Activated T-helper 2 cell treated with anti-CD3 and anti-CD28 coated beads, Interferon-gamma antibody, Interleukin-2, Interleukin-4, amounts not matched to agents 10 μg/mL and 5 μg/mL and 100 μg/mL, durations not matched to agents 14 hours and 24 hours and 36 hours (primary cell): ENCODE results near the gene ADCY7. TPM values are rescaled to one million over a fixed set of nuclear protein-coding genes. Genes with fewer than 3 reads are reported as not detected.
"Not testable (repeated sequence)": the region's sequence is repeated elsewhere in the genome, so short reads cannot be mapped to it uniquely, and the experiment has no call there.

Experiments
- DNase-seq: peaks from one replicate; pipeline ENCODE4 v3.0.0; 2021; ENCODE audit warnings: low spot score
- H3K27ac Mint-ChIP-seq: one replicate; pipeline ENCODE4 v1.8.0; 2021; ENCODE audit warnings: mixed read lengths
- H3K27me3 Mint-ChIP-seq: one replicate; pipeline ENCODE4 v1.8.0; 2021; ENCODE audit warnings: low read depth, mixed read lengths
- H3K36me3 Mint-ChIP-seq: one replicate; pipeline ENCODE4 v1.8.0; 2021; ENCODE audit warnings: low read depth, mixed read lengths
- H3K4me1 Mint-ChIP-seq: one replicate; pipeline ENCODE4 v1.8.0; 2021; ENCODE audit warnings: low read depth, mixed read lengths
- H3K4me3 Mint-ChIP-seq: one replicate; pipeline ENCODE4 v1.8.0; 2021; ENCODE audit warnings: low read depth, mild to moderate bottlenecking, moderate library complexity, mixed read lengths
- H3K9me3 Mint-ChIP-seq: one replicate; pipeline ENCODE4 v1.8.0; 2021; ENCODE audit warnings: mixed read lengths
- intact Hi-C: fragments of 100-400 bp; cut with micrococcal nuclease; formaldehyde crosslinking; loops from one replicate; pipeline ENCODE4 v1.15.1; 2023
- total RNA-seq: library from RNA; stranded (reverse); gene quantifications from 2 replicates; pipeline ENCODE4 v1.2.3, GENCODE V29; 2022

The ADCY7 gene
- total RNA-seq, 1 donor from 2014 or later, result 89.5 TPM

- no peak for DNase-seq
- Mint-ChIP-seq H3K4me3 (no peak overlapping the region), H3K9me3 (no peaks in the 10 kb centered on the region), H3K27ac (no peak overlapping the region), H3K36me3 (peaks cover 61% of the 10 kb centered on the region), H3K4me1 (peaks cover 34% of the 10 kb centered on the region), H3K27me3 (no peaks in the 10 kb centered on the region)
- intact Hi-C loops, result loop anchor here (2.0 to 10.0 kb wide), 3 partner anchors 41 to 111 kb away; partner anchors contain the start of gene BRD7
Observed at GRCh38 chr16:50326264-50326663, 59.9 kb downstream of the ADCY7 start.

GRCh38 chr16:50326835-50327465 is 60.6 kb downstream of the ADCY7 start:
- peak overlapping the region; percentile 70 for H3K27ac Mint-ChIP-seq
- H3K4me1 Mint-ChIP-seq, result peaks cover 37% of the 10 kb centered on the region
- H3K9me3 Mint-ChIP-seq, result no peaks in the 10 kb centered on the region
- DNase-seq, result peak; percentile 61
- H3K4me3 Mint-ChIP-seq, result no peak overlapping the region
- intact Hi-C loops, result loop anchor here (1.0 to 10.0 kb wide), 5 partner anchors 11 to 112 kb away; partner anchors contain the start of gene BRD7
- peaks cover 61% of the 10 kb centered on the region for H3K36me3 Mint-ChIP-seq
- H3K27me3 Mint-ChIP-seq, result no peaks in the 10 kb centered on the region

DNA sequence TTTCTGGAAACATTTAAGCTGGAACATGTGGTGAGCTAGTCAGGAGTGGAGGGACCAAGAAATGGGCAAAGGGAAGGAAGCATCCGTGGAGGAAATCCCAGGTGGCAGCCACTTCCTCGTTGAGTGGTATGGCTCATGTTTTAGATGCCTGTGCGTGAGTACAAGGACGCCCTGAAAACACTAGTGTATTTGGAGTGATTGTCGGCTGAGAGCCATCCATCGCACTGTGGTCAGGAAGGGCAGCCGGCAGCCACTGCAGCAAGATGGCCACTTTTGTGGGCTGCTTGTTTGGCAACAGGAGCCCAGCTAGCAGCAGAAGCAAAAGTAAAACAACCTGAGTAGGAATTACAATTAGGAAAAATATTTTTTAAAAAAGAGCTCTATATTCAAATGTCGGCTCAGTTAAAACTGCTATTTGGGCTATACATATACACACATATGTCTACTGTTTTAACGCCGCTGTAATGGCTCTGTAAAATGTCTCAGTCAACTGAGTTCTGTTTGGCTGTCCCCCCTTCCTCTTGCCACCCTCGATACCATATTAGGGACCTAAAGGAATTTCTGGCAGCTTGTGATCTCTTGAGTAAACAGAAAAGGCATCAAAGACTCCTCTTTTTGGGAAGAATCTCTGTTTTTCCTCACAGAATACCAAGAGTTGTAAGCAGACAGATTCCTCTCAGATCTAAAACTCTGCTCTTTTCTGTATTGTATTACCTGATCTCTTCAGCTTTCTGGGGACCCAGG is 63.3 kb downstream of the ADCY7 start:
- Mint-ChIP-seq H3K4me3 (no peak overlapping the region), H3K27ac (no peak overlapping the region), H3K9me3 (peaks cover 4% of the 10 kb centered on the region), H3K27me3 (no peaks in the 10 kb centered on the region), H3K4me1 (peaks cover 25% of the 10 kb centered on the region), H3K36me3 (peaks cover 68% of the 10 kb centered on the region)
- no peak for DNase-seq
- intact Hi-C loops, result loop anchor here (5.0 to 10.0 kb wide), 3 partner anchors 38 to 305 kb away; partner anchors contain the start of genes BRD7 and CNEP1R1

GRCh38 chr16:50331570-50331969 is 65.2 kb downstream of the ADCY7 start:
- DNase-seq, result no peak
- peak overlapping the region; percentile 27 for H3K27ac Mint-ChIP-seq
- H3K27me3 Mint-ChIP-seq, result no peaks in the 10 kb centered on the region
- H3K4me3 Mint-ChIP-seq, result no peak overlapping the region
- H3K9me3 Mint-ChIP-seq, result peaks cover 4% of the 10 kb centered on the region
- intact Hi-C loops, result loop anchor here (10.0 kb wide), 1 partner anchor 307 kb away; the partner anchor contains the start of gene CNEP1R1
- H3K36me3 Mint-ChIP-seq, result peaks cover 66% of the 10 kb centered on the region
- peaks cover 35% of the 10 kb centered on the region for H3K4me1 Mint-ChIP-seq

GRCh38 chr16:50332599-50332998 is 66.2 kb downstream of the ADCY7 start:
- no peak for DNase-seq
- peaks cover 4% of the 10 kb centered on the region for H3K9me3 Mint-ChIP-seq
- peak overlapping the region; percentile 18 for H3K27ac Mint-ChIP-seq
- peaks cover 28% of the 10 kb centered on the region for H3K4me1 Mint-ChIP-seq
- intact Hi-C loops, result loop anchor here (10.0 kb wide), 1 partner anchor 308 kb away; the partner anchor contains the start of gene CNEP1R1
- H3K36me3 Mint-ChIP-seq, result peaks cover 66% of the 10 kb centered on the region
- no peaks in the 10 kb centered on the region for H3K27me3 Mint-ChIP-seq
- no peak overlapping the region for H3K4me3 Mint-ChIP-seq

DNA sequence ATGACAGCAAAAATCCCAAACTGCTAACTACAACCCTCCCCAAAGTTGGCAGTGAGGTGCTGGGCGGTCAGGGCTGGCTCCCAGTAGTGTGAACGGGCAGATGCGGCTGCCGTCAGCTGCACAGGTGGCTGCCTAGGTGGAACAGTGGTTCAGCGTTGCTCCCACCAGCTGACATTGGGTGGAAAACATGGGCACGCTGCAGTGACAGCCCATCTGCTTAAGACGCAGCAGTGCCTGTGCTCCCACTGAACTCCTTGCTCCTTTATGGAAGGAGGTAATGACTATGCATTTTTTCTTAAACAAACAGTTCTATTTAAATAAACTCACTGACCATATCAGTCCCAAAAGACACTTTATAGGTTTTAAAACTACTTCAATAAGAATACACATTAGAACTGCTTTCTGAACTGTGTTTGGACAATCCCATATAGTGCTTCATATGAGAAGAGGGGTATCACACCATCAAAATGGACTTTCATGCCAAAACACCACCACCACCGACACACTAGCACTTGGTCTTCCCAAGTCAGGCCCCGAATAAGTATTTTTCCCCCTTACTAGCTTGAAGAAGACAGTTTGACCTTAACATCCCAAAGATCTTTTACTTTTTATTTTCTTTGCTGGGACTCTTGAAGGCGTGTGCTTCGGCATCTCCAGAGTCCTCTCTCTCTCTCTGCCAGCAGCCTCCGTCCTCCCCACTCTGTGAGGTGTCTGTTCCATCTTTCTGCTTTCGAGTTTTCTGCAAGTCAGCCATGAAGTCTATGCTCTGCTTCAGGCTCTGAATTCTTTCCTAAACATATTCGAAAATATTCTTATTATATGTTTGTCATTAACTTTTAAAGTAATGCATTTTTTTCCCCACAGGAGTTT is 68.0 kb downstream of the ADCY7 start:
- peaks cover 70% of the 10 kb centered on the region for H3K36me3 Mint-ChIP-seq
- H3K27ac Mint-ChIP-seq, result peak overlapping the region; percentile 80
- H3K4me1 Mint-ChIP-seq, result peaks cover 33% of the 10 kb centered on the region
- peaks cover 4% of the 10 kb centered on the region for H3K9me3 Mint-ChIP-seq
- no peak for DNase-seq
- H3K4me3 Mint-ChIP-seq, result no peak overlapping the region
- no peaks in the 10 kb centered on the region for H3K27me3 Mint-ChIP-seq
- intact Hi-C loops, result loop anchor here (10.0 kb wide), 1 partner anchor 310 kb away; the partner anchor contains the start of gene CNEP1R1

- H3K27me3 Mint-ChIP-seq, result no peaks in the 10 kb centered on the region
- H3K4me3 Mint-ChIP-seq, result no peak overlapping the region
- H3K36me3 Mint-ChIP-seq, result peaks cover 64% of the 10 kb centered on the region
- intact Hi-C loops, result loop anchor here (5.0 to 10.0 kb wide), 5 partner anchors 311 to 472 kb away; partner anchors contain the start of genes CNEP1R1 and CYLD
- DNase-seq, result no peak
- peaks cover 4% of the 10 kb centered on the region for H3K9me3 Mint-ChIP-seq
- peaks cover 35% of the 10 kb centered on the region for H3K4me1 Mint-ChIP-seq
- H3K27ac Mint-ChIP-seq, result peak overlapping the region; percentile 93
Observed at GRCh38 chr16:50335196-50335958, 69.0 kb downstream of the ADCY7 start.

DNA sequence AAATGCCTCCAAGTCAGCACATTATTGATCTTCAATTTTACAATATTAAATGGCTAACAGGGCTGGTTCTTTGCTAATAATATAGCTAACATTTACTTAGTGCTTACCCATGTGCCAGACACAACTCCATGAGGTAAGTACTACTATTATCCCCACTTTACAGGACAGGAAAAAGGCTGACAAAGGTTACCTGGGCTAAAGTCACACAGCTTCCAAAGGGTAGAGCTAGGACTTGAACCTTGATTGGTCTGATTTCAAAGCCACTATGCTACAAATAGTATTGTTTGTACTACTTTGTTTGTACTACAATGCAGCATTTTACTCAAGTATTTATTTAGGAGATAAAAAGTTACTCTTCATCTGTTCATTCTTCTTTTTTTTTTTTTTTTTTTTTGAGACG is 70.5 kb downstream of the ADCY7 start:
- Mint-ChIP-seq H3K27me3 (no peaks in the 10 kb centered on the region), H3K9me3 (peaks cover 4% of the 10 kb centered on the region), H3K36me3 (peaks cover 67% of the 10 kb centered on the region), H3K4me1 (peaks cover 35% of the 10 kb centered on the region), H3K27ac (peak overlapping the region; percentile 87), H3K4me3 (no peak overlapping the region)
- no peak for DNase-seq
- intact Hi-C loops, result loop anchor here (5.0 to 10.0 kb wide), 5 partner anchors 312 to 470 kb away; partner anchors contain the start of genes CNEP1R1 and CYLD

DNA sequence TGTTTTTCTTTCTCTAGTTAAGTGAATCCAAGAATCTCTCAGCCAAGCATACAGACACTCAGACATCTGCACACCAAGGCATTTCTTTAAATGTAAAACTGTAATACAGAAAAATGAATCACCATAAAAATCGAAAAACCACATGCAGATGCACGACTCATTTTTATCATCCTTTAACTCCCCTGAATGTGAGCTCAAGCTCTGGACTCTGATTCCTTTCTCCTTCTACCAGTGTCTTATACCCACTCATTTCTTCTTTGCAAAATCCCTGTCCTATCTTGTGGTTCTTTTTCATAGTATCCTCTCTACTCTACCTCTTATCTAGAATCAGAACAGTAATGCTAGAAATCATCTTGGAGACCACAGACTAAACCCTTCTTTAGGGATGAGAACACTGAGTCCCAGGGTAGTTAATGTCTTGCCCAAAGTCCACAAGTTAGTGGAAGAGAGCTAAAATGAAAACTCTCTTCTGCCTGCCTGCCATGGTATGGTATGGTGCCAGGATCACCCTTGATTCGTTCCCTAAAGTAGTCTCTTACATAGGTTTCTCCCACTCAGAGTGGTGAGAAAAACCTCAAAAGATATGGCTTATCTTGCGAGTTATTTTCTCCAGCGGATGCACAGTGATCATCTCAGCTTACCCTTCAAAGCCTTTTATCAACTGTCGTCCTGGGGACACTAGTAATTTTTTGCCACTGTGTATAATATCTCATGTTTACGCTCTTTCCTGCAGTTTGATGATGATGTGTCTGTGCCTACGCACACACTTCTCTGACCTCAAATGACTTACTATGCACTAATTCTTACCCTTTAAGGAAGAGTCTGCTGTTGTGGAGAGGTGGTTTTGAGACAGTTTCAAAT is 72.2 kb downstream of the ADCY7 start:
- intact Hi-C loops, result loop anchor here (1.0 to 10.0 kb wide), 9 partner anchors 11 to 469 kb away; partner anchors contain the start of genes BRD7, CNEP1R1 and CYLD
- H3K4me1 Mint-ChIP-seq, result peaks cover 35% of the 10 kb centered on the region

GRCh38 chr16:50340578-50340977 is 74.2 kb downstream of the ADCY7 start:
- H3K27me3 Mint-ChIP-seq, result no peaks in the 10 kb centered on the region
- no peak for DNase-seq
- H3K4me1 Mint-ChIP-seq, result peaks cover 23% of the 10 kb centered on the region
- H3K4me3 Mint-ChIP-seq, result no peak overlapping the region
- no peaks in the 10 kb centered on the region for H3K9me3 Mint-ChIP-seq
- peaks cover 64% of the 10 kb centered on the region for H3K36me3 Mint-ChIP-seq
- intact Hi-C loops, result no loop called here
- H3K27ac Mint-ChIP-seq, result no peak overlapping the region

More for the DNA sequence above, 72.2 kb downstream of the ADCY7 start:
- Mint-ChIP-seq H3K36me3 (peaks cover 65% of the 10 kb centered on the region), H3K27ac (peak overlapping the region; percentile 78), H3K9me3 (no peaks in the 10 kb centered on the region), H3K4me3 (peak overlapping the region; percentile 41), H3K27me3 (no peaks in the 10 kb centered on the region)
- DNase-seq, result no peak

DNA sequence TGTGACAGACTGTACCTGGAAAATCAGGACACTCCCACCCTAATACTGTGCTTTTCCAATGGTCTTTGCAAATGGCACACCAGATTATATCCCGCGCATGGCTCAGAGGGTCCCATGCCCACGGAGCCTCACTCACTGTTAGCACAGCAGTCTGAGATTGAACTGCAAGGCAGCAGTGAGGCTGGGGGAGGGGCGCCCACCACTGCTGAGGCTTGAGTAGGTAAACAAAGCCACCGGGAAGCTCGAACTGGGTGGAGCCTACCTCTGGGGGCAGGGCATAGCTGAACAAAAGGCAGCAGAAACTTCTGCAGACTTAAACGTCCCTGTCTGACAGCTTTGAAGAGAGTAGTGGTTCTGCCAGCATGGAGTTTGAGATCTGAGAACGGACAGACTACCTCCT is 77.2 kb downstream of the ADCY7 start:
- H3K27me3 Mint-ChIP-seq, intact Hi-C loops, DNase-seq, H3K27ac Mint-ChIP-seq, H3K4me3 Mint-ChIP-seq, H3K9me3 Mint-ChIP-seq: not testable (repeated sequence)
- Mint-ChIP-seq H3K36me3 (peaks cover 77% of the 10 kb centered on the region), H3K4me1 (peaks cover 17% of the 10 kb centered on the region)
